NK-92 treated with Interleukin-12 subunit alpha and Interleukin-12 subunit beta, amount 100 ng/mL, for 24 hours (cell line): ENCODE data around the gene PLEKHJ1.

Experiments
- DNase-seq: peaks from one replicate; lab custom pipeline; 2025; lab: John Stamatoyannopoulos, UW

PLEKHJ1 gene

GRCh38 chr19:2269244-2270156 lies 33.4 kb upstream of the PLEKHJ1 start:
- peak; percentile 95 for DNase-seq

DNA sequence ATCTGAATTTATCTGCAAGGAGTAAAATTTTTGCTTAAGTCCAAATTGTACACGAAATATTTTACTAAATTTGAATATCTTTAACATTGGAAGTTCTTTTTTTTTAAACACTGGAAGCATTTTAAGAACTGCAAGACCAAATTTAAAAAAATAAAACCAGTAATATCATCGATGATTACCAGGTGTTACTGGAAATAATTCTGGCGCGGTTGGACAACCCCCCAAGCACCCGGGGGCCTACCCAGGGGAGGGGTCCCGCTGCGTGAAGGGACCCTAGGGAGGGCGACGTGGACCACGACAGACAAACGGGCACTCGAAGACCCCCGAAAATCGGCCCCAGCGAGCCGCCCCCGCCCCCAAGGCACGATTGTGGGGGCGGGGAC lies 32.7 kb upstream of the PLEKHJ1 start:
- DNase-seq = no peak

- DNase-seq = no peak
Measured at GRCh38 chr19:2268480-2268830, 32.3 kb upstream of the PLEKHJ1 start.

DNA sequence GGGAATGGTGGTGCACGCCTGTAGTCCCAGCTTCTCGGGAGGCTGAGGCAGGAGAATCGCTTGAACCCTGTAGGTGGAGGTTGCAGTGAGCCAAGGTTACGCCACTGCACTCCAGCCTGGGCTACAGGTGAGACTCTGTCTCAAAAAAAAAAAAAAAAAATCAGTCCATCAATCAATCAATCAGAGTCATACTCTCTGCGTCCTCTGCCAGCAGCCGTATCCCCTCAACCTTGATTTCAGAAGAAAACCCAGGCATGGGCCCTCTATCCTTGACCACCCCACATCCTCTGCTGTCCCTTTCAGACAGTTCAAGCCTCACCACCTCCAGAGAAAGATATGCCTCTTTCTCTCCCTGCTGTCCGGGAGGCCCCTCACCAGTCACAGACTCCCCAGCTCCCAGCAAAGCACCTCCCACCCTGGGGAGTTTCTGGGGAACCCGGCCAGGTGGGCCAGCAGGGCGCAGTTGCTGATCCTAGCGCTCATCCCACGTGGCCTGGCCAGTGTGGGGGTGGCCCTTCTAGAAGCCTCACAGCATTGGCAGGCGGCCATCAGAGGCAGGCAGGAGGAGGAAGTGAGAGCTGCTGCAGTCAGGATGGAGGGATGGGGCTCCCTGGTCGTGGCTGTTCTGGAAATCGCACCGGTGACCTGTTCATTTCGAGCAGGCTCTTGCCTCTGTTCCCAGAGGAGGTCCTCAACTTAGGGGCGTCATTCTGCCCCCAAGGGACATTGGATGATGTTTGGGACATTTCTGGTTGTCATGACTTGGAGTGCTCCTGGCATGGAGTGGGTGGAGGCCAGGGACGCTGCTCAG lies 30.3 kb upstream of the PLEKHJ1 start:
- DNase-seq = no peak

DNA sequence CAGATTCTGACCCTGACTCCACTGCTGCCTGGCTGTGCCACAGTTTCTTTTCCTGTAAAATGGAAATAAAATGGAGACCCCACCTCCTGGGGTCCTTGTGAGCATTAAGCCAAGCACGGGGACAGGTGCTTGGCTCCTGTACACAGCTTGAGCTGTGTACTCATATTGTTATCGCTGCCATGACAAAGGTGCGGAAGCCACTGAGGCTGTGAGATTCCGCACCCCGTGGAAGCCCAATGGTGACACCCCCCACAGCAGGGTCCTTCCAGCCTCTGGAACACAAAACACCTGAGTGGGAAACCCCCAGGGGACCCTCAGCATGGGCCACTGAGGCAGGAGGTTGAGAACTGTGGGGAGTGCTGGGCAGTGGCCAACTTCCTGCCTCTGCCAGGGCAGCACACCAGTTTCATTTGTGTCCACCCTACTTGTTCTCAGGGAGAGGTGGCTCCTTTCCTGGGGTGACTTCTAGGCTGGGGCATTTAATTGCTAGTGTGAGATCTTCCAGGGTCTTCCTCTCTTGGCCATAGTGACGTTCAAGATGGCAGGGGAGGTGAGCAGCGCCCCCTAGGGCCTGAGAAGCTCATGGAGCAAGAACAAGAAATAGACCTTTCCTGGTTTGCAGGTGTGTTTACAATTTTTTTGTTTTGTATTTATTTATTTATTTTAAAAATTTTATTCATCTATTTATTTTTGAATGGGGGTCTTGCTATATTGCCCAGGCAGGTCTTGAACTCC lies 25.5 kb upstream of the PLEKHJ1 start:
- peak; percentile 32 for DNase-seq

- no peak for DNase-seq
Measured at GRCh38 chr19:2260341-2260805, 24.2 kb upstream of the PLEKHJ1 start.

- DNase-seq = no peak
Measured at GRCh38 chr19:2259336-2259735, 23.2 kb upstream of the PLEKHJ1 start.

GRCh38 chr19:2255982-2256685 lies 20.0 kb upstream of the PLEKHJ1 start, which contains the start of gene JSRP1:
TSS of gene JSRP1 (minus strand) at chr19:2256417. CDS start at chr19:2255314, 1,103 bp downstream.
- DNase-seq = no peak

GRCh38 chr19:2255112-2255845 lies 19.1 kb upstream of the PLEKHJ1 start:
- DNase-seq = no peak

- DNase-seq = no peak
Measured at GRCh38 chr19:2254064-2254872, 18.1 kb upstream of the PLEKHJ1 start.

DNA sequence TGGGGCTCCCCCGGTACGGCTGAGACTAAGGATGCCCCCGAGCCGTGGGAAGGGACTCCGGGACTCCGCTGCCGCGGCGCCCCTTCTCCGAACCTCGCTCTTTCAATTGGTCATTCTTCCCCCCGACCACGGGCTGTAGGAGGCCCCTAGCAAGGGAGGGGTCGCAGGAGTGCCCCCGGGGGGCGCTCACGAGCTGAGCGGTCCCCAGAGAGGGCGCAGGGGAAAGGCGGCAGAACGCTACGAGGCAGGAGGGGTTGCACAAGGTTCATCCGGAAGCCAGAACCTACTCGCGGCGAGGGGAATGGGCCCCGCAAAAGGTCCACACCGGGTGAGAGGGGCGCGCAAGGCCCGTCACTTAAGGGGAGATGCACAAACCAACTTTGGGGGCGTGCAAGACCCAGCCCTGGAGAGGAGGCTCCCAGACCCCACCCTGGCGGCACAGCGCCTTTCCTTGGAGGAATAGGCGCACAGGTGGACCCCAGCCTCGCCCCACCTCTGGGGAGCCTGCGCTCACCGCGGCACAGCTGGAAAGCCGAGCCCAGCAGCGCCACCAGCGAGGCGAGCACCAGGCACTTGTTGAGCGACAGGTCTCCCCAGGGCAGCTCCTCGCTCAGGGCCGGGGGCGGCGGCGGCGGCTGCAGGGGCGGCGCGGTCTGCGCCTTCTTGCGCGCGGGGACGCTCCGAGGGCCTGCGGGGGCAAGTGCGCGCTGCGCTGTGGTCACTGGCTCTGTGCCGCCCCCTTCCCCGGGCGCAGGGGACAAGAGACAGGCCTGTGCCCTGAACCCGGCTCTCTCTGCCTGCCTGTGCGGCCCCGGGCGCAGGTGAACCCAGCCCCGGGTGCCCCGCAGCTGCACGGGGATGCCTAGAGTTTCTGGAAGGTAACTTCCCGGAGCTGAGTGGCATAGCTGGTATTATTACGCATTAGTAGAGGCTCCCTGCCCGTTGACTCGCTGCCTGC lies 17.3 kb upstream of the PLEKHJ1 start:
- DNase-seq = no peak

DNA sequence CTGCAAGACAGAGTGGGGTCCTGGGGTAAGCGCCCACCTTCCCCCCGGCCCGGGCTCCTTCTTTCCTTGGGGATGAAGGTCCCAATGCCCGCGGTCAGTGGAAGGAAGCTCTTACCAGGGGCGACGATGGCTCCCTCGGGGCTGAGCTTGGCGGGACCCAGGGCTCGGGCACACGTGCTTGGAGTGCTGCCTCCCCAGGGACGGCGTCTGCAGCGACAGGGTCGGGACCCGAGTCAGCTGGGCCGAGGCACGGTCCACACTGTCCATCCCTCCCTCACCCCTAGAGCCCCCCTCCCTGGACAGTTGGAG lies 16.6 kb upstream of the PLEKHJ1 start:
- DNase-seq = no peak

DNA sequence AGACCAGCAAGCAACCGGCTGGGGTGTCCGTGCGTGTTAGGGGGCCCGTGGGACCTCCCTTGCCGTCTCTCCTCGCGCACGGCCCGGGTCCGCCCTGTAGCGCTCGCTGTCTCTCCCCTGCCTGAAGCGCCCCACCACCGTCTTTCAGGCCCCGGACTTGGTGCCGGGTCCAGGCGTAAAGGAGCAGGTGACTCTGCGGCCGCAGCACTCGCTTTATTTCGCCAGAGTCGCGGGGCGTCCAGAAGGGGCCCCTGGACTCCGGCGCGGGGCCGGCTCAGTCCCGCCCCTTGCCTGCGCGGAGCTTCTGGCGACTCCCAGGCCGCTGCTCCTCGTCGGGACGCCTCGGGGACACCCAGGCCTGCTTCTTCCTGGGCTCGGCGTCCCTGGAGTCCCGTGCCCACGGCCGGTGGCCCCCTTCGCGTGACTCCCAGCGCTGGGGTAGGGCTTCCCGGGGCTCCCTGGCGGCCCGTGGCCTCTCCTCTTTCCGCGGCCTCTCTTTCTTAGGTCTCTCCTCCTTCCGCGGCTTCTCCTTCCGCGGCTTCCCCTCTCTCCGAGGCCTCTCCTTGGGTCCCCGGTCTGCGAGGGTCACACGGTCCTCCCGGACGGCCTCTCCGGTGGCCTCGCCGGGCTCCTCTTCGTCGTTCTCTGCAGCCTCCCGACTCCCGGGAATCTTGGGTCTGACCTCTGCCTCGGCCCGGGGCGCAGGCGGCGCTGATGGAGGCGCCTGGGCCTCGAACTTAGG lies 16.1 kb upstream of the PLEKHJ1 start:
- DNase-seq = no peak

DNA sequence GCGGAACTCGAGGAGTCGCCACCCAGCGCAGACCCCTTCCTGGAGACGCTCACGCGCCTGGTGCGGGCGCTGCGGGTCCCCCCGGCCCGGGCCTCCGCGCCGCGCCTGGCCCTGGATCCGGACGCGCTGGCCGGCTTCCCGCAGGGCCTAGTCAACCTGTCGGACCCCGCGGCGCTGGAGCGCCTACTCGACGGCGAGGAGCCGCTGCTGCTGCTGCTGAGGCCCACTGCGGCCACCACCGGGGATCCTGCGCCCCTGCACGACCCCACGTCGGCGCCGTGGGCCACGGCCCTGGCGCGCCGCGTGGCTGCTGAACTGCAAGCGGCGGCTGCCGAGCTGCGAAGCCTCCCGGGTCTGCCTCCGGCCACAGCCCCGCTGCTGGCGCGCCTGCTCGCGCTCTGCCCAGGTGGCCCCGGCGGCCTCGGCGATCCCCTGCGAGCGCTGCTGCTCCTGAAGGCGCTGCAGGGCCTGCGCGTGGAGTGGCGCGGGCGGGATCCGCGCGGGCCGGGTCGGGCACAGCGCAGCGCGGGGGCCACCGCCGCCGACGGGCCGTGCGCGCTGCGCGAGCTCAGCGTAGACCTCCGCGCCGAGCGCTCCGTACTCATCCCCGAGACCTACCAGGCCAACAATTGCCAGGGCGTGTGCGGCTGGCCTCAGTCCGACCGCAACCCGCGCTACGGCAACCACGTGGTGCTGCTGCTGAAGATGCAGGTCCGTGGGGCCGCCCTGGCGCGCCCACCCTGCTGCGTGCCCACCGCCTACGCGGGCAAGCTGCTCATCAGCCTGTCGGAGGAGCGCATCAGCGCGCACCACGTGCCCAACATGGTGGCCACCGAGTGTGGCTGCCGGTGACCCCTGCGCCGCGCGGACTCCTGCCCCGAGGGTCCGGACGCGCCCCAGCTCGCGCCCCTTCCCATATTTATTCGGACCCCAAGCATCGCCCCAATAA lies 15.3 kb upstream of the PLEKHJ1 start:
- no peak for DNase-seq

GRCh38 chr19:2250766-2251105 lies 14.6 kb upstream of the PLEKHJ1 start:
- no peak for DNase-seq

- no peak for DNase-seq
Measured at GRCh38 chr19:2249880-2250765, 14.0 kb upstream of the PLEKHJ1 start.
